Measurements from ENCODE around the gene ZHX3.

The ZHX3 gene

GRCh38 chr20:41221614-41222218 lies 95.8 kb downstream of the ZHX3 start:
- FAIRE-seq: no peak

DNA sequence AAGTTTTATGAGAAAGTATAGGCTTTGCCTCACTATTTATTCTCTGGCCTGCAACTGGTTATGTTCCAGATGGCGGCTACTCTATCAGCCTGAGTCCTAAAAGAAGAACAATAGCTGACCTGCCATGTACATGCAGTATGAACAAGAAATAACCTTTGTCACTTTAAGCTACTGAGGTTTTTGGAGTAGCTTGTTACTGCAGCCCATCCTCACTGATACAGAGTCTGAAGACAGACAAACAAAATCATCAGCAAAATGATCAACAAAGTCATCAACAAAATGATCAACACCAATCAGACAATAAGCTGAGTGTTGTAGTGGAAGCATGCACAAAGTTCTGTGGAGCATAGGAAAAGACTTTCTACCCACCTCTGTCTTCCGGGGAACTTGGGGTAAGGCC lies 97.7 kb downstream of the ZHX3 start:
- FAIRE-seq: no peak

DNA sequence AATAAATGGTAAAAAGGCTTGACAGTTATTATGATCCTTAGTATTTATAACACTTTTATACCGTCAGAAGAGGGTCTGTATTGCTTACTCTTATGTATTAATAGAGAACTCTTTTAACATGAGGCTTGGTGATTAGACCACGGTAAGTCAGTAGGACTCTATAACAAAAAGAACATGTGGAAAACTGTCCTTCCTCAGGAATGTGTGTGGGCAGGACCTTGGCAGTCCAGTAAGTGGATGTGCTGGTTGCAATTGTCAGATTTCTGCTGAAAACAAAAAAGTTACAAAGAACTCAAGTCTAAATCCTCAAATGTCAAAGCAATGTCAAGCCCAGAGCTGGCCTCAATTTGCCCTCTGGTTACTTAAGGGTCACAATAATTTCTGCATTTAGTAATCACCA lies 99.1 kb downstream of the ZHX3 start:
- FAIRE-seq: no peak

DNA sequence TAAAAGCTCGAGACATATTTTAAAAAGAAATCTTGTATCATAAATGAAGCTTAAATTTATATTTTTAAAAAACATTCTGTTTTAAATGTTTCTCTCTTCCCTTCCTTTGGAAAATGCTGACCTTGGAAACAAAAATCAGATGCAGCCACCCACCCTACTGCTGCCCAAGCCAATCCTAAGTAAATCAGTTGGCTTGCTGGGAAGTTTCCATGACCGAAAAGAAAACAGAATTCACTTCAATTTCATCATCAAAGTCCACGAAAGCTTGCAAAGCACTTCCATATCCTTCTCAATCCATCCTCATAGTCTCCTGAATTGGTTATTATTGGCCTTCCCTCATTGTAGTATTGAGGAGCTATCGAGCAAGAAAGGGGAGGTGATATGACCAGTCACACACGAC lies 100.1 kb downstream of the ZHX3 start:
- no peak for FAIRE-seq

GRCh38 chr20:41214666-41215065 lies 102.9 kb downstream of the ZHX3 start:
- FAIRE-seq: no peak

- FAIRE-seq: no peak
These were observed 103.3 kb downstream of the ZHX3 start for GRCh38 chr20:41214202-41214601.

- FAIRE-seq: no peak
These were observed 104.2 kb downstream of the ZHX3 start for GRCh38 chr20:41213150-41213820.

GRCh38 chr20:41205313-41205712 lies 112.2 kb downstream of the ZHX3 start:
- no peak for FAIRE-seq

DNA sequence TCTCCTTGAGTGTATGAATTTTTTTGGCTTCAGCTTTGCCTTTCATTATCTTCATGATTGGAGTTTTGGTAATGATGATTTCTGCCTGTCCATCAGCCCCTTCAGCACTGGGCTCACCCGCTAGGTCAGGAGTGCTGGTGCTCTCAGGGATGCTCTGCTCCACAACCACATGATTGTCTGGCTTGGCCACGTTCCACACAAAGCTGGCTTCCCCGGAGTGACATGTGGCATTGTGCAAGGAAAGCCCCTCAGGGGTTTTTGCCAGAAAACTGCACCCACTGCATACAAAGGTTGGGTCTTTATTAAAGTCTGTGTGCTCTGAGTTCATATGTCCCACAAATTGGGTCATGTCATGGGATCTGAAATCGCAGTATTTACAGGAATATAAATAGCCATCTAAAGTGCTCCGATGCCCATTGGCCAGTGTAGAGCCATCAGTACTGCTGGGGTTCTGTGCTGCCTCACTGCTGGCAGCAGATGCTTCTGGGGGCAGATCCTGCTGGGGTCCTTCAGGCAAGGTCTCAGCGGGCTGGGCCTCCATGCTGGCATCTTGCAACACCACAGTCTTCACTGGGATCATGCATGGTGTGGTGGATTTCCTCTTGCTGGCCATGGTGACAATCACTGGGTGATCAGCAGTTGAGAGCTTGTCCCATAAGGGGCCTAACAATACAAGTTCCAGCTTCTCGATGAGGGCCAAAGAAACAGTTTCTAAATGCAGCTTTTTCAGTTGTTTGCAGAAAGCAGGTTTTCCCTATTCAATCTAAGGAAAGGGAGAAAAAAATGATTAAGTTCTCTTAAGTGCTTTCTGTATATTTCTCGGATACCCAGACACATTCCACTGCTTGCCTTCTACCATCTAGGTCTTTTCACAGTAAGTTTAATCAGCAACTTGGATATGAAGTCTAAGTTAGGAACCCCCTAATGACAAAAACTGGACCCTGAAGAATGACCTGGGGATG lies 112.9 kb downstream of the ZHX3 start:
- no peak for FAIRE-seq

DNA sequence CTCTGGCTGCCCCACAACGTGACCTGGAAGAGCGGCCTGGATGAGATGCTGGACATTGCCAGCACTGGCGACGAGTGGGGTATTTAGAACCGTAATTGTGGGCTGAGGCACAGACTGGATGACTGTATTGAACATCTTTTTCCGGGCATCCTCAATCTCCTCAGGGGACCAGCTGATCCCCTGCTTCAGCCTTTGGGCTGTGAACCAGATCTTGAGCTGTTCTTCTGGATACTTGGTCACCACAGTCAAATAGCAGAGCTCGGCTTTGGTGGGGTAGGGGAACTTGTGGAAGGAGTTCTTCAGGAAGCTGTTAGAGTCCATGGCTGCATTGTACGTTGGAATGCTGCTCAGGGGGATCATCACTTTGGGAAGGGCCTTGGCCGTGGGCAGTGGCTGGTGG lies 113.9 kb downstream of the ZHX3 start:
- FAIRE-seq: no peak

DNA sequence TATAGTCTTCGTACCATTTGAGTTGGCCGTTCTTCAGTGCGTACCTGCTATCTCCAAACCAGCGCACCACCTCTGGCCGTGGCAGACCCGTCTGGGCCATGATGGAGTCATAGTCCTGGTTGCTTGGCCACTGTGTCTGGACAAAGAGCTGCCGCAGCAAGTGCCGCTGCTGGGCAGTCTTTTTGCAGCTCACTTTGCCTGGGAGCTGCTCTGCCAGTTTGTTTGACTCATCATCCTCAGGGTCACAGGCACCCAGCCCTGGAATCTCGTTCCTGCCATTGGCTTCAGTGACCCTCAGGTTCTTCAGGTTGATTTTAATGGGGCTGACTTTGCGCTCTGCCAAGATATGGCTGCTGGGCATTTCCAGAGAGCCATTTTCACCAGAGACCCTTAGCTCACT lies 115.1 kb downstream of the ZHX3 start:
- FAIRE-seq: no peak

DNA sequence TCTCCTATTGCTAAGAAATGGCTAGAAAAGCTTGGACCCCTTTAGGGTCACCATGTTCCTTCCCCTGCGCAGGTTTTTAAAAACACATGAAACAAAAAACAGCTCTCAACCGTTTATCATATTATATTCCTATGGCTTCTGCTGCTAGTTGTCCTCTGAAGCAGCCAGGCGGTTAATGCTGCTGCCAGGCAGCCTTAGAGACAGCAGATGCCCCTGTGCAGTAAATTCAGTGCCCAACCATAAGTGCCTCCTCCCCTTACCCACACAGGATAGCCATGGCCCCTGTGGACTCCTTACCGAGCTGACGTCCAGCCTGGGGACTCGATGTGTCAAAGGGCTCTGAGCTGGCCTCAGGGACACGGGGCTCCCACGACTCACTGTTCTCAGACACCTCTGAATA lies 115.8 kb downstream of the ZHX3 start:
- no peak for FAIRE-seq

DNA sequence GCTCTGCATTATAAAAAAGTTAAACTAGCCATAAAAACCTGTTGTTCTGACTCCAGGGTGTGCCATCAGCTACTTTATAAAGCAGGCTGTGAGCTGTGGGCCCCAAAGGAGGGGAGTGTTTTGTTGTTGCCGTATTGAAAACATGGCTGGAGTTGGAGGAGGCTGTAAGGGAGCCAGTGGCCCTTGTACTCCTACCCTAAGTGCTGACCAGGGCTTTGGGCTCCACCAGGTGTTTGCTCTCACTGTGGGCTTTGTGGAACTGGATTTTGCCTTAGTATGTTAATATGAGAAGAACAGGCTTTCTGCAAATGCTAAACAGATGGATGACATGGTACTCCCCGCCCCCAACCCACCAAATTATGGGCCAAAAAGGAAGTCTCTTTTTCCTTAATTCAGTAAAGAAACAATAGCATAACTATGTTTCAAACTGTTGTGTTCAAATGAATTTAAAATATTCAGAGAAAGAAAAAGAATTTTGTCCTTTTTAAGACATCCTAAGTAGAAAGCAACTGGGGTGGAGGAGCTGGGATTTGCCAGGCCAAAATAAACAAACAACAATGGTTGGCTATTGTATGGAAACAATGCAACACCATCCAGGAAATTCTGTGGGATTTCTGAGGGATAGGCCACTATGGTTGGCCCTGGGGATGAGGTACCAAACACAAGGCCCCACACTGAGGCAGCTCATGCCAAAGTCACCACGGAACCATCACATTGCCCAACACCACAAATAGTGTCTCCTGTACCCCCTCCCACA lies 116.9 kb downstream of the ZHX3 start:
- no peak for FAIRE-seq

- FAIRE-seq: no peak
These were observed 119.1 kb downstream of the ZHX3 start for GRCh38 chr20:41198443-41198842.

- FAIRE-seq: no peak
These were observed 120.8 kb downstream of the ZHX3 start for GRCh38 chr20:41196653-41197225.

DNA sequence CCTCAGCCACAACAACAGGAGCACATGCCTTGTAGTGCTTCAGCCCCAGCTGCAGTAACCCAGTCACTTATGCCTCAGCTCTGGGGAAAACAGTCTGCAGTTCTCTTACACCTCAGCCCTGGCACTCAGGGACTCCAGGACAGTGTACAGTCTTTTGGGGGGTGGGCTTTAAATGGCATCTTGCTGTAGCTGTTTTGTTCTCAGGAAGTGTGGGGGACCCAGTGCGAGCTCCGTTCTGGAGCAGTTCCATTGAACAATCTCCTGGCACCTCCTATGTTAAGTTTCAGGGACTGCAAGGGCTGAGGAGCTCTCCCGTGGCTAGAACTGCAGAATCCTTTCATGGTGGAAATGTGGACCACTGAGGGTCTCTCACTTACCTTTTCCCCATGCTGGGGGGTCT lies 125.0 kb downstream of the ZHX3 start:
- no peak for FAIRE-seq

GRCh38 chr20:41191562-41192500 lies 125.7 kb downstream of the ZHX3 start:
- FAIRE-seq: no peak

DNA sequence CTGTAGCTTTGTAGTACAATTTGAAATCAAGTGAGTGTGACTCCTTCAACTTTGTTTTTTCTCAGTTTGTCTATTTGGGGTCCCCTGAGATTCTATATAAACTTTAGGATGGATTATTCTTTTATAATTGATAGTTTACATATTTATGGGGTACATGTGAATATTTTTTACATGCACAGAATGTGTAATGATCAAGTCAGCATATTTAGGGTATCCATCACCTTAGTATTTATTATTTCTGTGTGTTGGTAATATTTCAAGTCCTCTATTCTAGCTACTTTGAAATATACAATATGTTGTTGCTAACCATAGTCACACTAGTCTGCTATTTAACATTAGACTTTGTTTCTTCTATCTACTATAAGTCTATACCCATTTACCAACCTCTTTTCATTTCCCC lies 129.9 kb downstream of the ZHX3 start:
- no peak for FAIRE-seq

DNA sequence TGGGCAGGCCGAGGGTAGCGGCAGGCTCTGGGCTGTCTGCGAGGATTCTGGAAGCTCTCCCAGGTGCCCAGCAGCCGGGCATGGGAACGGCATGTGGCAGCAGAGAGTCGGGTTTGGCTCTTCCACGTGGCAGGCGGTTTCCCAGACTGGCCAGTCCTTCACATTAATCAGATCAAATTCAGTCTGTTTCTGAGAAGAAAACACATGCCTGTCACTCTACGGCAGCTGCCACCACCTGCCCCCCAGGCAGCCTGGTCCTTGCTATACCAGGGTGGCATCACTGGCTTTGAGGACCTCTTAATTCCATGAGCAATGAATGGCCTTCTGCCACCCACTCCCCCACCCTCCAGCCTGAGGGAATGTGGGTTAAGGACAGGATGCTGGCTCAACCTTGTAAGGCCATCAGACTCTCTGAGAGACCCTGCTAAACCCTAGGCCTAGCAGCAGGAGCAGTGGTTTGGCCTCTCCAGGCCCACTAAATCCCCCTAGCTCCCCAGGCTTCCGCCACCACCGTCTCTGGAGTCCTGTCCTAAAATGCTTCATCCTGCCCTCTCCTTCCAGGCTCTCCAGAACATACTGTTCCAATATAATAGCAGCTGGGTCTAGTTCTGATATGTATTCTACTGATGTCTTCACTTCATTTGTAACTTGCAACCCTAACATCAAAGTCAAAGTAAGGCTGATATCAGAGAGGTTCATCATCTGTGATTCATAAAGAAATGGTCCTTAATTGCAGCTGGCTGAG lies 132.3 kb downstream of the ZHX3 start:
- no peak for FAIRE-seq

DNA sequence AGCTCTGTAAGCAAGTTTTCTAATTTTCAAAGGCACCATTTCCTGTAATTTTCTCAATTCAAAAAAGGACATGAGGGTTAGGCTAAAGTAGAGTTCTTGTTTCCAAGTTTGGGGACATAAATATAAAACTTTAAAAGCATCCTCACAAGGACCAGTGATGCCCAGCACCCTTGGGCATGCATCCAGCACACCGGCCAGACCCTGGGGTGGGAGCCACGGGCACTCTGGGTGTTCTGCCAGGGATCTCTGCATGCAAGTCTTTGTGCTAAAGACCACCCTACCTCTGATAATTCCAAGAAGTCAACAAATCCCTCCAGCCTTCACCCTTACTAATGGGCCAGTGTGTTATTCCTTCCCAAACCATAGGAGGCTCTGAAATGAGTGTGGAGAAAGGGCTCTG lies 133.7 kb downstream of the ZHX3 start:
- no peak for FAIRE-seq

DNA sequence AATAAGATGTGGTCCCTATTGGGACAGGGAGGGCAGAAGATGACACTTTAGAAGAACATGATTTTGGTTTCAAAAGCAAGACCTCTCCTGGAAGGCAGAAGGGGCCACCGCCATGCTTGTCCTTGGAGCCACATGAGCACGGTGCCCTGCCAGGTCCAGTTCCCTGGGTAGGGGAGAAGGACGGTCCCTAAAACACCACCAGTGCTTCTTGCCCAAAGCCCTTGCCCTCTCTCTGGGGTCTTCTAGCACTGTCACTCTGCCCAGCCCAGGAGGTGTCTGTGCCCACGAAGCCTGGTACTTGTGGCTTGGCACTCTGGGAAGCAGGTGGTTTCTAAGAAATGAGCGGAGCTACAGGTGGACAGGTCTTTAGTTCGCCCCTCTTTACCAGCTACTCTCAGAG lies 134.1 kb downstream of the ZHX3 start:
- FAIRE-seq: no peak

Measured in TTC549 (cell line).